H9 (cell line): ENCODE measurements around the gene SLC35F3. TPM values are rescaled to one million over a fixed set of nuclear protein-coding genes. Genes with fewer than 3 reads are reported as not detected.

Source experiments
- DNase-seq: peaks from one replicate; pipeline ENCODE4 v3.0.0-alpha.2; 2017
- H2AFZ ChIP-seq: one replicate; pipeline ENCODE4 v1.6.1; 2013; ENCODE audit warnings: mild to moderate bottlenecking, low read length, control low read depth, moderate library complexity
- H2AK5ac ChIP-seq: 2 replicates; pipeline ENCODE4 v1.6.1; 2013; ENCODE audit warnings: low read length, control low read depth, mixed read lengths; ENCODE audit not compliant: insufficient read length
- H2BK120ac ChIP-seq: one replicate; pipeline ENCODE4 v1.6.1; 2013; ENCODE audit warnings: low read depth, mild to moderate bottlenecking, low read length, control low read depth, inconsistent platforms; ENCODE audit not compliant: poor library complexity, severe bottlenecking
- H2BK12ac ChIP-seq: 2 replicates; pipeline ENCODE4 v1.6.1; 2013; ENCODE audit warnings: low read length, control low read depth, mixed read lengths, low read depth; ENCODE audit not compliant: insufficient read length
- H2BK15ac ChIP-seq: 2 replicates; pipeline ENCODE4 v1.6.1; 2013; ENCODE audit warnings: low read depth, low read length, control low read depth
- H2BK20ac ChIP-seq: one replicate; pipeline ENCODE4 v1.6.1; 2013; ENCODE audit warnings: low read depth, mild to moderate bottlenecking, low read length, control low read depth, inconsistent platforms; ENCODE audit not compliant: poor library complexity, severe bottlenecking
- H2BK5ac ChIP-seq: 2 replicates; pipeline ENCODE4 v1.6.1; 2013; ENCODE audit warnings: low read length, control low read depth, mixed read lengths; ENCODE audit not compliant: insufficient read length
- H3K14ac ChIP-seq: 2 replicates; pipeline ENCODE4 v1.6.1; 2013; ENCODE audit warnings: low read length, control low read depth; ENCODE audit not compliant: insufficient read depth
- H3K18ac ChIP-seq: 2 replicates; pipeline ENCODE4 v1.6.1; 2013; ENCODE audit warnings: low read depth, mild to moderate bottlenecking, mixed read lengths, low read length, control low read depth; ENCODE audit not compliant: insufficient read length
- H3K23ac ChIP-seq: 2 replicates; pipeline ENCODE4 v1.6.1; 2013; ENCODE audit warnings: low read length, control low read depth, mixed read lengths, low read depth; ENCODE audit not compliant: insufficient read length
- H3K23me2 ChIP-seq: 2 replicates; pipeline ENCODE4 v1.6.1; 2013; ENCODE audit warnings: low read depth, mild to moderate bottlenecking, mixed read lengths, low read length, control low read depth; ENCODE audit not compliant: insufficient read length, poor library complexity, severe bottlenecking
- H3K27ac ChIP-seq: 2 replicates; pipeline ENCODE4 v1.5.1; 2013; ENCODE audit warnings: low read length, control low read depth, mixed read lengths, low read depth; ENCODE audit not compliant: insufficient read length
- H3K27me3 ChIP-seq: 2 replicates; pipeline ENCODE4 v1.6.1; 2013; ENCODE audit warnings: low read length, control low read depth, inconsistent platforms; ENCODE audit not compliant: insufficient read depth
- H3K4ac ChIP-seq: 2 replicates; pipeline ENCODE4 v1.6.1; 2013; ENCODE audit warnings: low read depth, mild to moderate bottlenecking, control low read depth, inconsistent platforms, low read length, moderate library complexity
- H3K4me1 ChIP-seq: 2 replicates; pipeline ENCODE4 v1.6.1; 2013; ENCODE audit warnings: low read length, control low read depth, inconsistent platforms; ENCODE audit not compliant: insufficient read depth
- H3K4me2 ChIP-seq: 2 replicates; pipeline ENCODE4 v1.6.1; 2013; ENCODE audit warnings: low read length, control low read depth, mixed read lengths; ENCODE audit not compliant: insufficient read length, insufficient read depth
- H3K56ac ChIP-seq: 2 replicates; pipeline ENCODE4 v1.6.1; 2013; ENCODE audit warnings: low read depth, mild to moderate bottlenecking, mixed read lengths, low read length, control low read depth; ENCODE audit not compliant: insufficient read length
- H3K79me1 ChIP-seq: 2 replicates; pipeline ENCODE4 v1.6.1; 2013; ENCODE audit warnings: low read depth, mild to moderate bottlenecking, moderate library complexity, low read length, control low read depth, inconsistent platforms; ENCODE audit not compliant: insufficient read depth, poor library complexity, severe bottlenecking
- H3K79me2 ChIP-seq: 2 replicates; pipeline ENCODE4 v1.6.1; 2013; ENCODE audit warnings: low read length, control low read depth, inconsistent platforms; ENCODE audit not compliant: insufficient read depth
- H3K9ac ChIP-seq: 2 replicates; pipeline ENCODE4 v1.6.1; 2013; ENCODE audit warnings: low read length, control low read depth, mixed read lengths; ENCODE audit not compliant: insufficient read length; ENCODE audit errors: extremely low read depth
- H3K9me3 ChIP-seq: one replicate; pipeline ENCODE4 v1.6.1; 2013; ENCODE audit warnings: low read depth, low read length, inconsistent platforms; ENCODE audit not compliant: control insufficient read depth
- H3T11ph ChIP-seq: one replicate; pipeline ENCODE4 v1.6.1; 2013; ENCODE audit warnings: mild to moderate bottlenecking, low read length, control low read depth, inconsistent platforms
- H4K20me1 ChIP-seq: one replicate; pipeline ENCODE4 v1.6.1; 2013; ENCODE audit not compliant: control insufficient read depth, insufficient read length, insufficient read depth
- H4K5ac ChIP-seq: 2 replicates; pipeline ENCODE4 v1.6.1; 2013; ENCODE audit warnings: low read depth, mild to moderate bottlenecking, mixed read lengths, low read length, control low read depth; ENCODE audit not compliant: insufficient read length
- H4K8ac ChIP-seq: replicated peaks from 2 replicates; pipeline ENCODE4 v1.6.1; 2013; ENCODE audit warnings: low read length, control low read depth, mixed read lengths, low read depth; ENCODE audit not compliant: insufficient read length
- H4K91ac ChIP-seq: 2 replicates; pipeline ENCODE4 v1.6.1; 2013; ENCODE audit warnings: low read depth, mild to moderate bottlenecking, moderate library complexity, mixed read lengths, low read length, control low read depth; ENCODE audit not compliant: insufficient read length
- H3K27ac Mint-ChIP-seq, 3 experiments: 2 replicates in 2 of 3; 3 replicates in 1 of 3; pipeline ENCODE4 v1.8.0; 2020 to 2021; ENCODE audit warnings: mixed read lengths in 3 of 3, mild to moderate bottlenecking in 1 of 3, moderate library complexity in 1 of 3
- H3K27me3 Mint-ChIP-seq: 2 replicates; pipeline ENCODE4 v1.8.0; 2021; ENCODE audit warnings: low read depth, mild to moderate bottlenecking, moderate library complexity, mixed read lengths
- H3K36me3 Mint-ChIP-seq, 3 experiments: 2 replicates in 2 of 3; 3 replicates in 1 of 3; pipeline ENCODE4 v1.8.0; 2020 to 2021; ENCODE audit warnings: low read depth in 3 of 3, mixed read lengths in 3 of 3; ENCODE audit not compliant: insufficient read depth in 1 of 3
- H3K4me1 Mint-ChIP-seq, 2 experiments: 2 replicates each; pipeline ENCODE4 v1.8.0; 2020; ENCODE audit warnings: mixed read lengths in 2 of 2
- H3K4me3 Mint-ChIP-seq, 2 experiments: 2 replicates in 1 of 2; 3 replicates in 1 of 2; pipeline ENCODE4 v1.8.0; 2020 to 2021; ENCODE audit warnings: mild to moderate bottlenecking in 2 of 2, mixed read lengths in 2 of 2, moderate library complexity in 1 of 2
- H3K9me3 Mint-ChIP-seq, 2 experiments: 2 replicates in 1 of 2; 3 replicates in 1 of 2; pipeline ENCODE4 v1.8.0; 2020; ENCODE audit warnings: mild to moderate bottlenecking in 2 of 2, mixed read lengths in 2 of 2, moderate library complexity in 1 of 2
- CTCF ChIP-seq: fragments of 200-600 bp; sonication (generic); conservative IDR thresholded peaks from 3 replicates; pipeline ENCODE4 v1.8.0; 2021; ENCODE audit warnings: antibody characterized with exemption, mild to moderate bottlenecking
- WGBS: extraction: QIAGEN DNeasy Blood & Tissue Kit; methylation state at CpG from one replicate; pipeline ENCODE4 v1.1.7; 2013; ENCODE audit warnings: missing lambda C conversion rate, low lambda C conversion rate, mixed read lengths; ENCODE audit not compliant: insufficient read length; ENCODE audit errors: extremely low coverage; 5-methylcytosine and 5-hydroxymethylcytosine counted together
- total RNA-seq: library from RNA; stranded (reverse); gene quantifications from 2 replicates; pipeline ENCODE4 v1.2.1, GENCODE V29; 2021

The SLC35F3 gene
- total RNA-seq, 1 experiment from 2014 or later: 0.81 TPM

GRCh38 chr1:233901495-233901894, 3.0 kb upstream of the SLC35F3 start:
- H4K91ac ChIP-seq: no peak overlapping the region
- Mint-ChIP-seq H3K4me1 (peaks cover 5 to 9% of the 10 kb centered on the region in 2 experiments; a peak in 3 of 4 replicates), H3K36me3 (no peaks in the 10 kb centered on the region; a peak in 1 of 7 replicates), H3K9me3 (peaks cover 0 to 1% of the 10 kb centered on the region in 2 experiments; a peak in 2 of 5 replicates), H3K4me3 (no peak overlapping the region), H3K27me3 (peaks cover 80% of the 10 kb centered on the region), H3K27ac (no peak overlapping the region)
- no peak overlapping the region for H4K8ac ChIP-seq
- H4K5ac ChIP-seq: no peak overlapping the region
- H2AFZ ChIP-seq: no peak overlapping the region
- no peak overlapping the region for H2BK20ac ChIP-seq
- no peak overlapping the region for H2BK5ac ChIP-seq
- no peaks in the 10 kb centered on the region for H3K9me3 ChIP-seq
- no peak overlapping the region for H2AK5ac ChIP-seq
- no peak overlapping the region for H2BK12ac ChIP-seq
- no peak overlapping the region for H3K4me2 ChIP-seq
- H4K20me1 ChIP-seq: no peaks in the 10 kb centered on the region
- no peak overlapping the region for H3K4ac ChIP-seq
- peaks cover 9% of the 10 kb centered on the region for H3K23me2 ChIP-seq
- H3K14ac ChIP-seq: no peak overlapping the region
- H3K4me1 ChIP-seq: no peaks in the 10 kb centered on the region
- H3K18ac ChIP-seq: no peak overlapping the region
- no peak for DNase-seq
- no peak overlapping the region for H2BK15ac ChIP-seq
- no peak overlapping the region for H3K56ac ChIP-seq
- no peak overlapping the region for H3K27ac ChIP-seq
- H3K79me1 ChIP-seq: no peaks in the 10 kb centered on the region
- no peak overlapping the region for H2BK120ac ChIP-seq
- TF ChIP-seq CTCF: no peak
- H3K27me3 ChIP-seq: peaks cover 21% of the 10 kb centered on the region
- no peaks in the 10 kb centered on the region for H3K79me2 ChIP-seq
- no CpG with 5 or more reads among the region's 3 CpGs for WGBS
- no peak overlapping the region for H3K9ac ChIP-seq
- H3K23ac ChIP-seq: no peak overlapping the region
- no peak overlapping the region for H3T11ph ChIP-seq
